HEK293 (cell line): ENCODE data around the gene MVK.
A peak's percentile ranks its signal among the peaks of the same experiment; 100 is the strongest.

ENCODE experiments used
- EGR2 ChIP-seq: fragments of 450-650 bp; formaldehyde crosslinking; IDR thresholded peaks from 2 replicates; pipeline ENCODE4 v1.5.1; 2016; ENCODE audit warnings: low read depth, missing biosample characterization, missing genetic modification characterization
- GLI4 ChIP-seq: fragments of 450-650 bp; formaldehyde crosslinking; IDR thresholded peaks from 2 replicates; pipeline ENCODE4 v1.5.1; 2016; ENCODE audit warnings: missing biosample characterization, missing genetic modification characterization
- IKZF3 ChIP-seq: fragments of 450-650 bp; IDR thresholded peaks from 2 replicates; pipeline ENCODE4 v1.5.0; 2018; ENCODE audit warnings: missing biosample characterization, mild to moderate bottlenecking, missing genetic modification characterization, moderate library complexity
- KLF16 ChIP-seq: fragments of 450-650 bp; formaldehyde crosslinking; IDR thresholded peaks from 2 replicates; pipeline ENCODE4 v1.5.1; 2017; ENCODE audit warnings: missing biosample characterization, missing genetic modification characterization
- PATZ1 ChIP-seq: fragments of 450-650 bp; formaldehyde crosslinking; IDR thresholded peaks from 2 replicates; pipeline ENCODE4 v1.5.1; 2016; ENCODE audit warnings: missing biosample characterization, missing genetic modification characterization
- ZBTB17 ChIP-seq: fragments of 450-650 bp; formaldehyde crosslinking; IDR thresholded peaks from 2 replicates; pipeline ENCODE4 v1.5.1; 2016; ENCODE audit warnings: missing biosample characterization, missing genetic modification characterization
- ZFHX2 ChIP-seq: fragments of 450-650 bp; formaldehyde crosslinking; conservative IDR thresholded peaks from 2 replicates; pipeline ENCODE4 v1.5.1; 2016; ENCODE audit warnings: missing biosample characterization, missing genetic modification characterization
- ZNF341 ChIP-seq: fragments of 450-650 bp; formaldehyde crosslinking; IDR thresholded peaks from 2 replicates; pipeline ENCODE4; 2016; ENCODE audit warnings: low read depth, missing biosample characterization, missing genetic modification characterization
- ZNF501 ChIP-seq: fragments of 450-650 bp; formaldehyde crosslinking; IDR thresholded peaks from 2 replicates; pipeline ENCODE4 v1.5.1; 2016; ENCODE audit warnings: missing biosample characterization, missing genetic modification characterization
- ZNF600 ChIP-seq: fragments of 450-650 bp; formaldehyde crosslinking; IDR thresholded peaks from 2 replicates; pipeline ENCODE4 v1.5.1; 2016; ENCODE audit warnings: missing biosample characterization, missing genetic modification characterization
- ZNF660 ChIP-seq: fragments of 450-650 bp; IDR thresholded peaks from 2 replicates; pipeline ENCODE4 v1.5.1; 2018; ENCODE audit warnings: missing biosample characterization, mild to moderate bottlenecking, missing genetic modification characterization
- ZSCAN30 ChIP-seq: fragments of 450-650 bp; IDR thresholded peaks from 2 replicates; pipeline ENCODE4 v1.5.1; 2018; ENCODE audit warnings: missing biosample characterization, mild to moderate bottlenecking, missing genetic modification characterization, moderate library complexity
- TF ChIP-seq, protein P1 (sequence below): fragments of 450-650 bp; formaldehyde crosslinking; IDR thresholded peaks from 2 replicates; pipeline ENCODE4 v1.5.1; 2016; ENCODE audit warnings: missing biosample characterization, missing genetic modification characterization, borderline replicate concordance
- TF ChIP-seq, protein P2 (sequence below): fragments of 450-650 bp; formaldehyde crosslinking; IDR thresholded peaks from 2 replicates; pipeline ENCODE4 v1.5.1; 2016; ENCODE audit warnings: missing biosample characterization, missing genetic modification characterization
- TF ChIP-seq, protein P3 (sequence below): fragments of 450-650 bp; formaldehyde crosslinking; IDR thresholded peaks from 2 replicates; pipeline ENCODE4 v1.5.1; 2016; ENCODE audit warnings: missing biosample characterization, missing genetic modification characterization
- TF ChIP-seq, protein P4 (sequence below): fragments of 450-650 bp; formaldehyde crosslinking; IDR thresholded peaks from 2 replicates; pipeline ENCODE4 v1.5.1; 2016; ENCODE audit warnings: missing biosample characterization, missing genetic modification characterization

Gene MVK

DNA sequence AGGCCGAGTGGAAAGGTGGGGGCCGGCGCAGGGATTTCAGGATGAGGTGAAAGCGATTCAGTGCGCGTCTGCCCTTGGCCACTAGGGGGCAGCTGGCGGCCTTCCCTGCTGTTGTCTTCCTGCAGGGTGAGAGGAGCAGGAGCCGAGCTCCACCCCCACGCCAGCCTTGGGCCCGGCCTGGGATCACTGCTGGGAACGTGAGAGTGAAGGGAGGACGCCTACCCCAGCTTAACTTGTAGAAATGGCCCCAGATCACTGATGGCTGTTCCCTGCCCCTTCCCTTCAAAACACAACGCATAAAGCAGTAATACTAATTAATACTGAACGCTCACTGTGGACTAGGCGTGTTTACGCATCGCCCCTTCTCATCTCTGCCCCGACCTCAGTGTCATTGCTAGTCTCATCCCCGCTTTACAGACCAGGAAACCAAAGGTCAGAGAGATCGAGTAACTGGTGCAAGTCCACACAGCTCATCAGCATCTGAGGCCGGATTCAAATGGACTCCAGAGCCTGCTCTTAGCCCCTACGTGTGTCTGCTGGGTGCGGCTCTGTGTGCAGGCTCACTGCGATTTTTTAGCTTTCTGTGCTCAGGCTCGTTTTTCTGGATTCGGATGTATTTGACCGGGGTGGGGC lies 24.3 kb downstream of the MVK start (continued):
- TF ChIP-seq ZFHX2 (tag by site-specific recombination), result peak; percentile 52
- peak; percentile 88 for TF ChIP-seq IKZF3
- TF ChIP-seq EGR2 (tag by site-specific recombination), result 0 out of 2 replicates have a peak, but pooled peaks have one; percentile 41
- no peak for TF ChIP-seq GLI4
- TF ChIP-seq ZNF660, result peak; percentile 82
- TF ChIP-seq ZBTB17 (tag by site-specific recombination), result peak; percentile 66
- TF ChIP-seq PATZ1 (tag by site-specific recombination), result peak; percentile 53
- peak; percentile 44; the same call in 1 of the 2 replicates for TF ChIP-seq KLF16
- TF ChIP-seq, protein P1, sequence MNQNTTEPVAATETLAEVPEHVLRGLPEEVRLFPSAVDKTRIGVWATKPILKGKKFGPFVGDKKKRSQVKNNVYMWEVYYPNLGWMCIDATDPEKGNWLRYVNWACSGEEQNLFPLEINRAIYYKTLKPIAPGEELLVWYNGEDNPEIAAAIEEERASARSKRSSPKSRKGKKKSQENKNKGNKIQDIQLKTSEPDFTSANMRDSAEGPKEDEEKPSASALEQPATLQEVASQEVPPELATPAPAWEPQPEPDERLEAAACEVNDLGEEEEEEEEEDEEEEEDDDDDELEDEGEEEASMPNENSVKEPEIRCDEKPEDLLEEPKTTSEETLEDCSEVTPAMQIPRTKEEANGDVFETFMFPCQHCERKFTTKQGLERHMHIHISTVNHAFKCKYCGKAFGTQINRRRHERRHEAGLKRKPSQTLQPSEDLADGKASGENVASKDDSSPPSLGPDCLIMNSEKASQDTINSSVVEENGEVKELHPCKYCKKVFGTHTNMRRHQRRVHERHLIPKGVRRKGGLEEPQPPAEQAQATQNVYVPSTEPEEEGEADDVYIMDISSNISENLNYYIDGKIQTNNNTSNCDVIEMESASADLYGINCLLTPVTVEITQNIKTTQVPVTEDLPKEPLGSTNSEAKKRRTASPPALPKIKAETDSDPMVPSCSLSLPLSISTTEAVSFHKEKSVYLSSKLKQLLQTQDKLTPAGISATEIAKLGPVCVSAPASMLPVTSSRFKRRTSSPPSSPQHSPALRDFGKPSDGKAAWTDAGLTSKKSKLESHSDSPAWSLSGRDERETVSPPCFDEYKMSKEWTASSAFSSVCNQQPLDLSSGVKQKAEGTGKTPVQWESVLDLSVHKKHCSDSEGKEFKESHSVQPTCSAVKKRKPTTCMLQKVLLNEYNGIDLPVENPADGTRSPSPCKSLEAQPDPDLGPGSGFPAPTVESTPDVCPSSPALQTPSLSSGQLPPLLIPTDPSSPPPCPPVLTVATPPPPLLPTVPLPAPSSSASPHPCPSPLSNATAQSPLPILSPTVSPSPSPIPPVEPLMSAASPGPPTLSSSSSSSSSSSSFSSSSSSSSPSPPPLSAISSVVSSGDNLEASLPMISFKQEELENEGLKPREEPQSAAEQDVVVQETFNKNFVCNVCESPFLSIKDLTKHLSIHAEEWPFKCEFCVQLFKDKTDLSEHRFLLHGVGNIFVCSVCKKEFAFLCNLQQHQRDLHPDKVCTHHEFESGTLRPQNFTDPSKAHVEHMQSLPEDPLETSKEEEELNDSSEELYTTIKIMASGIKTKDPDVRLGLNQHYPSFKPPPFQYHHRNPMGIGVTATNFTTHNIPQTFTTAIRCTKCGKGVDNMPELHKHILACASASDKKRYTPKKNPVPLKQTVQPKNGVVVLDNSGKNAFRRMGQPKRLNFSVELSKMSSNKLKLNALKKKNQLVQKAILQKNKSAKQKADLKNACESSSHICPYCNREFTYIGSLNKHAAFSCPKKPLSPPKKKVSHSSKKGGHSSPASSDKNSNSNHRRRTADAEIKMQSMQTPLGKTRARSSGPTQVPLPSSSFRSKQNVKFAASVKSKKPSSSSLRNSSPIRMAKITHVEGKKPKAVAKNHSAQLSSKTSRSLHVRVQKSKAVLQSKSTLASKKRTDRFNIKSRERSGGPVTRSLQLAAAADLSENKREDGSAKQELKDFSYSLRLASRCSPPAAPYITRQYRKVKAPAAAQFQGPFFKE (tag by site-specific recombination), result no peak
- 0 out of 2 replicates have a peak, but pooled peaks have one; percentile 18 for TF ChIP-seq ZNF600 (tag by site-specific recombination)
- no peak for TF ChIP-seq ZNF341
- TF ChIP-seq ZNF501 (tag by site-specific recombination), result 0 out of 2 replicates have a peak, but pooled peaks have one; percentile 31
- TF ChIP-seq ZSCAN30, result peak; percentile 73; the same call in 1 of the 2 replicates
- TF ChIP-seq, protein P2, sequence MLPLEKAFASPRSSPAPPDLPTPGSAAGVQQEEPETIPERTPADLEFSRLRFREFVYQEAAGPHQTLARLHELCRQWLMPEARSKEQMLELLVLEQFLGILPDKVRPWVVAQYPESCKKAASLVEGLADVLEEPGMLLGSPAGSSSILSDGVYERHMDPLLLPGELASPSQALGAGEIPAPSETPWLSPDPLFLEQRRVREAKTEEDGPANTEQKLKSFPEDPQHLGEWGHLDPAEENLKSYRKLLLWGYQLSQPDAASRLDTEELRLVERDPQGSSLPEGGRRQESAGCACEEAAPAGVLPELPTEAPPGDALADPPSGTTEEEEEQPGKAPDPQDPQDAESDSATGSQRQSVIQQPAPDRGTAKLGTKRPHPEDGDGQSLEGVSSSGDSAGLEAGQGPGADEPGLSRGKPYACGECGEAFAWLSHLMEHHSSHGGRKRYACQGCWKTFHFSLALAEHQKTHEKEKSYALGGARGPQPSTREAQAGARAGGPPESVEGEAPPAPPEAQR (tag by site-specific recombination), result no peak
- TF ChIP-seq, protein P3, sequence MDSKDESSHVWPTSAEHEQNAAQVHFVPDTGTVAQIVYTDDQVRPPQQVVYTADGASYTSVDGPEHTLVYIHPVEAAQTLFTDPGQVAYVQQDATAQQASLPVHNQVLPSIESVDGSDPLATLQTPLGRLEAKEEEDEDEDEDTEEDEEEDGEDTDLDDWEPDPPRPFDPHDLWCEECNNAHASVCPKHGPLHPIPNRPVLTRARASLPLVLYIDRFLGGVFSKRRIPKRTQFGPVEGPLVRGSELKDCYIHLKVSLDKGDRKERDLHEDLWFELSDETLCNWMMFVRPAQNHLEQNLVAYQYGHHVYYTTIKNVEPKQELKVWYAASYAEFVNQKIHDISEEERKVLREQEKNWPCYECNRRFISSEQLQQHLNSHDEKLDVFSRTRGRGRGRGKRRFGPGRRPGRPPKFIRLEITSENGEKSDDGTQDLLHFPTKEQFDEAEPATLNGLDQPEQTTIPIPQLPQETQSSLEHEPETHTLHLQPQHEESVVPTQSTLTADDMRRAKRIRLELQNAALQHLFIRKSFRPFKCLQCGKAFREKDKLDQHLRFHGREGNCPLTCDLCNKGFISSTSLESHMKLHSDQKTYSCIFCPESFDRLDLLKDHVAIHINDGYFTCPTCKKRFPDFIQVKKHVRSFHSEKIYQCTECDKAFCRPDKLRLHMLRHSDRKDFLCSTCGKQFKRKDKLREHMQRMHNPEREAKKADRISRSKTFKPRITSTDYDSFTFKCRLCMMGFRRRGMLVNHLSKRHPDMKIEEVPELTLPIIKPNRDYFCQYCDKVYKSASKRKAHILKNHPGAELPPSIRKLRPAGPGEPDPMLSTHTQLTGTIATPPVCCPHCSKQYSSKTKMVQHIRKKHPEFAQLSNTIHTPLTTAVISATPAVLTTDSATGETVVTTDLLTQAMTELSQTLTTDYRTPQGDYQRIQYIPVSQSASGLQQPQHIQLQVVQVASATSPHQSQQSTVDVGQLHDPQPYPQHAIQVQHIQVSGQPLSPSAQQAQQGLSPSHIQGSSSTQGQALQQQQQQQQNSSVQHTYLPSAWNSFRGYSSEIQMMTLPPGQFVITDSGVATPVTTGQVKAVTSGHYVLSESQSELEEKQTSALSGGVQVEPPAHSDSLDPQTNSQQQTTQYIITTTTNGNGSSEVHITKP (tag by site-specific recombination), result peak; percentile 88
- TF ChIP-seq, protein P4, sequence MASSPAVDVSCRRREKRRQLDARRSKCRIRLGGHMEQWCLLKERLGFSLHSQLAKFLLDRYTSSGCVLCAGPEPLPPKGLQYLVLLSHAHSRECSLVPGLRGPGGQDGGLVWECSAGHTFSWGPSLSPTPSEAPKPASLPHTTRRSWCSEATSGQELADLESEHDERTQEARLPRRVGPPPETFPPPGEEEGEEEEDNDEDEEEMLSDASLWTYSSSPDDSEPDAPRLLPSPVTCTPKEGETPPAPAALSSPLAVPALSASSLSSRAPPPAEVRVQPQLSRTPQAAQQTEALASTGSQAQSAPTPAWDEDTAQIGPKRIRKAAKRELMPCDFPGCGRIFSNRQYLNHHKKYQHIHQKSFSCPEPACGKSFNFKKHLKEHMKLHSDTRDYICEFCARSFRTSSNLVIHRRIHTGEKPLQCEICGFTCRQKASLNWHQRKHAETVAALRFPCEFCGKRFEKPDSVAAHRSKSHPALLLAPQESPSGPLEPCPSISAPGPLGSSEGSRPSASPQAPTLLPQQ (tag by site-specific recombination), result 0 out of 2 replicates have a peak, but pooled peaks have one; percentile 34
